ENCODE measurements around the gene PHC2.
A peak's percentile ranks its signal among the peaks of the same experiment; 100 is the strongest.
"Not testable (repeated sequence)": the region's sequence is repeated elsewhere in the genome, so short reads cannot be mapped to it uniquely, and the experiment has no call there.

PHC2 gene

DNA sequence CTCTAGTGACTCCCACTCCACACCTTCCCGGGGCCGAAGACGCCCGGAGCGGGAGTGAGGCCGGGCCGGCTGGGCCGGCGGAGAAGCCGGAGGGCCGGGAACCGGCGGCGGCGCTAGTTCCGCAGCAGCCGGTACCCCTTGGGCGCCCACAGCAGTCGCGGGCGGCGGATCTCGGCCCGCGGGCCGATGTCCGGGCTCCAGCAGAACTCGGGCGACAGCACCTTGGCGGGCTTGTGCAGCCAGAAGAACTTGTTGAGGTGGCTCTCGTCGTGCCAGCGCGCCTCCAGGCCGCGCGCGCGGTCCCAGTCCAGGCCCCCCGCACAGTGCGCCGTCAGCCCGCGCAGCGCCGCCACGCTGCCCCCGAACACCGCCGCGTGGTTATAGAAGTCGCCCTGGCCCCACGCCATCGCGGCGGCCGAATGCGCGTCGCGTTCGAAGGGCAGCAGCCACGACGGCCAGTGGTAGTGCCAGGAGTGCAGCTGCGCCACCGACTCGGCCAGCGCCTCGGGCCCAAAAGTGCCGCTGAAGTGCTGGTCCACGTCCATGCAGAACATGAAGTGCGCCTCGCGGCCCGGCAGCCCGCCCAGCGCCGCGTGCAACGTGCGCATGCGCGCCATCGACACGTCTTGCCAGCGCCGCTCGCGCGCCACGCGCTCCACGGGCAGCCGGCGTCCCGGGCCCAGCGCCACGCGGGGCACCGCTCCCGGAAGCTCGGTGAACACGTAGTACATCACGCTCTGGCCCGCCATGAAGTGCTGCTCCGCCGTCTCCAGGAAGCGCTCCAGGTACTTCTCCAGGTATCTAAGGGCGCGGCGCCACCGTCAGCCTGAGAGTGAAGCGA lies 124.0 kb downstream of the PHC2 start:
- H3K27ac ChIP-seq = no peak overlapping the region
- H3K4me3 ChIP-seq = peak overlapping the region in 5 of 7 experiments; percentile 8 to 24 (median 20)

DNA sequence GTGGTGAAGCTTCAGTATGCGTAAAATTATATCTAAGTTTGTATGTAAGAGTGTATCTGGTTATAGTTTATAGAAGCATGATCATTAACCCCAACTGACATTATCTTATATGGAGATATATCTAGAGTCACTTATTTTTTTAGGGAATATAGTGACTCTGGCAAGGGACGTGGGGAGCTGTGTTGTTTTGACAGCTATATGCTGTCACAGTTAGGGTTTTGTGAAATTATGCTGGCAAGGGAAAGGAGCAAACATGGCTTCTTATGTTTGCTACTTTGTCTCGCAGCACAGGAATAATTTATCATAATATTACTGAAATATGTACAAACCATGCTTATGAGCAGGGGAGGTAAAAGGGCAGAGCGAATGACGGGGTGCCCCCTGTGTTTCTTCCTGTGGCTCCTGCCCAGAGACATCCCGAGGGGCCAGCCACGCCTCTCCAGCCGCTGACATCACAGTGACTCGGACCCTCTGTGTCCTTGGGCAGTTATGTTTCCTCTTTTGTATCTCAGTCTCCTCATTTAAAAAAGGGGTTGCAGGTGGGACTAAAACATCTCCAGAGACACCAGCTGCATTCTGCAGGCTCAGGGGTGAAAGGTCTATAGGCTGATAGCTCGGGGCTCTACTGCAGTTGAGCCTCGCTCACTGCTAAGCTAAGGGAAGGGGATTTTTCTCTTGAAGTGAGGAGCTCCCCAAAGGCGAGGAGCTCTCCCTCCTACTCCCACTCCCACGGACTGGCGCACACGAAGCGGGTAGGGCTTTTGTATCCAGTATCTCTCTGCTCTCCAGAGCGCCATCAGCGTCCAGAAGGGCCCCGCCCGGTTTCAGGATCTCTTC lies 124.9 kb downstream of the PHC2 start:
- Histone ChIP-seq H3K4me3 (peak overlapping the region in 4 of 7 experiments; percentile 14 to 24 (median 20)), H3K27ac (no peak overlapping the region)

DNA sequence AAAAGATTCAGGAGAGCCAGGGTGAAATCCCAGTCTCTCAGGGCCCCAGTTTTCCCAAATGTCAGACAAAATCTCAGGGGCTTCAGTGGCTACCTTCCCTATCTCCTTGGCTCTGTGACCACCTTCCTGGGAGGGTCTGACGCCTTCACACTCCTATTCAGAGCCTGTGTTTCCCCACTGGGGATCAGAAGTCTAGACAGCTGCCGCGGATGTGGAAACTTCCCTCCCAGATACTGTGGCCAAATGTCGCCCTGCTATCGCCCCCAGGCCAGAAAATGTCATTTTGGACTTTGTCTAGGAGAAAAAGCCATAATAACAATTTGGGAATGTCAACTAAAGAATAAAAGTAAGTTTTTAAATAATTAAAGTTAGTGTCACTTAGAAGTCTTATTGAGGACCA lies 125.9 kb downstream of the PHC2 start:
- no peak overlapping the region for H3K27ac ChIP-seq
- H3K4me3 ChIP-seq = no peak overlapping the region

DNA sequence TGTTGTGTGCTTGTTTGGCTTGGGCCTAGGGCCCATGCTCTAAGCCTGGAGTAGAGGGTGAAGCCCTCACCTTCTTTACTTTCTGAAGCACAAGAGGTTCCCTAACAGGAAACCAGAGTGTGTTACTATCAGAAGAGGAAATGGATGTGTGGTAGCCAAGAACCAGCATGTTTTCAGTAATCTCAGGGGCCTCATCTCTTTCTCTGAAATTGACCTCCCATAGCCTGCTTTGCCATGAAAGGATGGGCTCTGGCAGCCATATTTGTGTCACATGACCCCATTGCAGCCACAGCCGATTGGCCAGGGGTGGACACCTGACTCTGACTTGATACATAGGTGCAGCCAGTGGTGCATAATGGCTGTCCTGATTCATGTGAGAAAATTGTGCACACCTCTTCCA lies 128.6 kb downstream of the PHC2 start:
- peak overlapping the region in 1 of 21 experiments; percentile 9 for H3K27ac ChIP-seq
- no peak overlapping the region for H3K4me3 ChIP-seq

DNA sequence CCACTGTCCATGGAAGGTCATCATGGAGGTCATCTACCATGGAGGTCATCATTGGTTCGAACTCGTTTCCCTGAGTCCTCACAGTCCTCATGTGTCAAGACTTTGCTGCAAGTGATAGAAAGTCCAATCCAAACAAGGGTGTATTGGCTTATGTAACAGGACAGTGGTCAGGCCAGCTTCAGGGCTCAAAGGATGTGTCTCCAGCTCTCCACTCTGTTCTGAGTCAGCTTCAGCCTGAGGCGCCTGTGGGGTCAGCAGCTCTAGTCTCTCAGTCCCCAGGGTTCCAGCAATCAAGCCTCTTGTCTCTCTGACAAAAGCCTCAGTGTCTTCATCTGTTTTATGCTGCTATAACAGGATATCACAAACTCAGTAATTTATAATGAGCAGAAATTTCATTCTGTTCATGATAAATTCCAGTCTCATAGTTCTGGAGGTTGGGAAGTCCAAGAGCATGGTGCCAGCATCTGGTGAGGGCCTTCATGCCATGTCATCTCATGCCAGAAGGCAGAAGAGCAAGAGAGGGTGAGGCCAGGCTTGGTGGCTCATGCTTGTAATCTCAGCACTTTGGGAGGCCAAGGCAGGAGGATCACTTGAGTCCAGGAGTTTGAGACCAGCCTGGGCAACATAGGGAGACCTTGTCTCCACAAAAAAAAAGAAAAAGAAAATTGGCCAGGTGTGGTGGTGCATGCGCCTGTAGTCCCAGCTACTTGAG lies 129.5 kb downstream of the PHC2 start:
- H3K27ac ChIP-seq = peak overlapping the region in 2 of 21 experiments; percentile 17 to 56
- H3K4me3 ChIP-seq = no peak overlapping the region

DNA sequence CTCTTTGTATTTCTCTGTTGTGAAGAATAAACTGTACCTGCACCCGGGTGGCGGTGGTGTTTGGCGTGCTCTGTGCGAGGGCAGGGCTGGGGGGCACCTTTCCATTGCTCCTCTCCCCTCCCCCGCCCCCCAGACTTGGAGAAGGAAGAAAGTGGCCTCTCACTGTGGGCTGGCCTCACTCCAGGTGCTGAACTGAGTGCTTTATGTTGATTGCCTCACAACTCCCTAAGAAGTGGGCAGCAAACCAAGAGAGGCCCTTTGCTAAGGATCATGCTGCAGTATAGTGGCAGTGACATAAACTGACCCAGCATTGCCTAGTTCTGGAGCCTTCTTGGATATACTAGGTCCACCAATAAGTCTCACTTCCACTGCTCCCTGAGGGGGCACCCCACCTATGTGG lies 130.2 kb downstream of the PHC2 start:
- Histone ChIP-seq H3K4me3 (no peak overlapping the region), H3K27ac (peak overlapping the region in 3 of 21 experiments; percentile 11 to 56 (median 14))

DNA sequence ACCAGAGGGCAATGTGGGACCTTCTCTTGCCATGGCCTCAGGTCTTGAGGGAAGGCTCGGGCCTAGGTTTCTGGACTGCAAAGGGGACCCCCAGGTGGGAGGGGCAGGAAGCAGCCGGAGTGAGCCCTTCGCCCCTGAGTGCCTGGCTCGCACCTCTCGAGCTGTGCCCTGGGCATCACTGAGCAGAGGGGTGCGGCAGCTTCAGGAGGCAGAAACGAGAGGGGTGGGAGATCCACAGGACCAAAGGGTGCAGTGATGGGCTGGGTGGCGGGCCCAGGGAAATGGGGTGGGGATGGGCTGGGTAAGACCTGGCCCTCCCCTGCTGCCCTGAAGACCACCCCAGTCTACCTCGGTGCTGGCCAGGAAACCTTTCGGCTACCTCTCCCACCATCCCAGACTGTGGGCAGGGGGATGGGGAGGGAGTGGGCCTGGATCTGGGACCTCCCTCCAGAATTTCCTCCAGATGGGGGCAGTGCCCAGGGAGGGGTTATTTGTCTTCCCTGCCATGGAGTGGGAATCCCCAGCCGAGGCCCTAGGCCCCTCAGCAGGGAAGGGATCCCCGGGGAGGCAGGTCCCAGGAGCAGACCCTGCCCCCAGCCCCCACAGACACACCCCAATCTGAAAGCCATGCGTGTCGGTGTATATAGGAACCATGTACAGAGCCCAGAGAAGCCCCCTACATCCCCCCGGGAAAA lies 131.3 kb downstream of the PHC2 start:
- H3K27ac ChIP-seq = peak overlapping the region in 4 of 21 experiments; percentile 1 to 55 (median 26)
- no peak overlapping the region for H3K4me3 ChIP-seq

DNA sequence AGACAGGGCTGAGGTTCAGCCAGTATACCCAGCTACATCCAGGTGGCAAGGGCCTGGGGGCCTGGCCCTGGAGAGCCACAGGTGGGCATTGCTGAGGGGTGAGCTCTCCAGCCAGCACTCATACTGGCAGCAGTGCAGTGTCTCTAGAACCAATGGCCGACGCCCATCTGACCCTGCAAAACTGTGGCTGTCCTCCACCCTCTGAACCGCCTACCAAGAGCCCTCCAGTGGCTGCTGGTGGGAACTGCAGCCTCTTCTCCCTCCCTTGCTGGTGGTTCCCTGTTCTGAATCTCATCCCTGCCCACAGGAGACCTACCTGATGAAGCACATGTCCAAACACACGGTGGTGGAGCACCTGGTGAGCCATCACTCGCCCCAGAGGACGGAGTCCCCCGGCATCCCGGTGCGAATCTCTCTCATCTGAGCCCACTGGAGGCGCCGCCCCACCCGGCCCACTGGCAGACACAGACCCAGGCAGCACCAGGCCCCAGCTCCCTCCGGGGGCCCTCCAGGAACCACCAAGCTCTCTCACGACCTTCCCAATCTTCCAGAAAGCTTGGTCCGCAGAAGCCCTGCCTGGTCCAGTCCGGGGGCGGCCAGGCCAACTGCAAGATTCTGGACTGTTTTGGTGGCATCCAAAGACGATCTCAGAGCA lies 132.1 kb downstream of the PHC2 start:
- H3K27ac ChIP-seq = peak overlapping the region in 2 of 21 experiments; percentile 6 to 19

DNA sequence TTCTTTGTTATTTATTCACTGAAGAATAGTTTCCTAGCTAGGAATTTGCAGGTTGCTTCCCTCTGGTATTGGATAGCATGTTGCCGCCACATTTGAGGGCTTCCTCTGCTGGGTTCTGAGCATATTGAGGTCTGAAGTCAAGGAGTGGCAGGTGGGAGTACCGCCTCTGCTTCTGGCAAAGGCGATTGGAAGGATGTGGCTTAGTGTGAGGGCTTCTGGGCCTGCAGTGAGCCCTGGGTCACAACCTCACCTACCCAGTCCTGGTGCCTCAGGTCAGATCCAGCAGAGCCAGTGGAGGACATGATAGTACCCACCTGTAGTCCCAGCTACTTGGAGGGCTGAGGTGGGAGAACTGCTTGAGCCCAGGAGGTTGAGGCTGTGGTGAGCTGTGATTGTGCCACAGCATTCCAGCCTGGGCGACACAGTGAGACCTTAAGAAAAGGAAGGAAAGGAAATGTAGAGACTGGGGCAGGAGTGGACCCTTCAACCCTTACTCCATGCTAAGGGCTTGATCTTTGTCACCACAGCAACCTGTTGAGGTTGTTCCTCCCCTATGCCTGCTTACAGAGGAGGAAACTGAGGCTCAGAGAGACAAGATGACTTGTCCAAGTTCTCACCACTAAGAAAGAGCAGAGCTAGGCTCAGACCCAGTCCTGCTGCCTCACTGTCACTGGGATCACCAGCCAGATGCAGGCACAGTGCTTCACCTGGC lies 132.8 kb downstream of the PHC2 start:
- peak overlapping the region in 1 of 21 experiments; percentile 6 for H3K27ac ChIP-seq
- no peak overlapping the region for H3K4me3 ChIP-seq

More for the DNA sequence above, 132.1 kb downstream of the PHC2 start:
- H3K4me3 ChIP-seq = no peak overlapping the region

DNA sequence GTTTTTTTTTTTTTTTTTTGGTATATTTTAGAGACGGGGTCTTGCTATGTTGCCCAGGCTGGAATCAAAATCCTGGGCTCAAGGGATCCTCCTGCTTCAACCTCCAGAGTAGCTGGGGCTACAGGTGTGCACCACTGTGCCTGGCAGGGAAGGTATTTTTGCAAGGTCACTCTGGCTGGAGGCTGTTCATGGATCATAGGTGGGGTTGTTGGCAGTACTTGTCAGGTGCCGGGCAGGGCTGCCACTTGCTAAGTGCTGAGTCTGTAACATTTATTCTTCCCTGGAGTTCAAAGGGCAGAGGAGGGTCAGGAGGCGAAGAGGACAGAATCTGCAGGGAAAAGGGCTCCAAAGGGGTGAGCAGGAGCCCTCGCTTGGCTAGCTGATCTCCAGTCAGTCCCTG lies 134.1 kb downstream of the PHC2 start:
- Histone ChIP-seq H3K27ac (no peak overlapping the region), H3K4me3 (no peak overlapping the region)

DNA sequence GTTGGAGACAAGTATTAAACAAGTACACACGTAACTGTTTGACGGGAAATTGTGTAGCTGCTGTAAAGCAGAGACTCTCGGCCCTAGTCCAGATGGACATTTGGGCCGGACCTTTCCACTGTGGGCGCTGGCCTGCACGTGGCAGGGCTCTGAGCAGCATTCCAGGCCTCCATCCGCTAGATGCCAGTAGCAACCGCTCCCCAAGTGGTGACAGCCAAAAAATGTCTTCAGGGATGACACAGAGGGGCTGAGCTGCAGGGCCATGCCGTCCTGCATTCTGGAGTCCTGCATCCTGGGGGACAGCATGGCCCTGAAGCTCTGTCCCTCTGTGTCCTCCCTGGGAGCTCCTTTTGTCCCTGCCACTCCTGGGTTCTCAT lies 134.8 kb downstream of the PHC2 start:
- no peak overlapping the region for H3K4me3 ChIP-seq
- H3K27ac ChIP-seq = peak overlapping the region in 3 of 21 experiments; percentile 1 to 50 (median 10)

DNA sequence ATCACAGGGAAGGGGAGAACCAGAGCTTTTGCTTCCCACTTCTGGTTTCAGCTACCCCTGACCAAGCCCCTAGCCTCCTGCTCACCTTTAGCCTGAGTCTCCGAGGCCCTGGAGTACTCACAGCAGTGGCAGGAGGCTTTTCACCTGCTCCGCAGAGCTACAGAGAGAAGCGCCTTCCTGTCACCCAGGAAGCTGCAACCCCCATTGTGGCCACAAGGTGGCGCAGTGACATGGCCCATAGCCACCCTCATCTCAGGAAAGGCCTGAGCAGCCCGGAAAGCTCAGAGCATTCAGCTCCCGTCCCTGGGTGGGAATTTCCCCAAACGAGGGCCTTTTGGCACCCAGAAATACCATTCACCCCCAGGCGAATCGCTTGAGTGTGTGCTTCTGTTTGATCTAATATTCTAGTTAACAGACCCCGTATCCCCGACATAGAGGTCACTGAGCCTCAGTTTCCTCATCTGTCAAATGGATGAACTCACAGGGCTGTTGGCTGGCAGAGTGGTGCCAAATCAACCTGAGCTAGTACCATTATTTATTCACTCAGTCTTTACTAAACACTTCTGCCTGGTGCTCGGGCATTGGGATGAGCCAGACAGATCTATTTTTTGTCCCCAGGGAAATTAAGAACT lies 135.3 kb downstream of the PHC2 start:
- H3K27ac ChIP-seq = peak overlapping the region in 5 of 21 experiments; percentile 1 to 50 (median 17)

DNA sequence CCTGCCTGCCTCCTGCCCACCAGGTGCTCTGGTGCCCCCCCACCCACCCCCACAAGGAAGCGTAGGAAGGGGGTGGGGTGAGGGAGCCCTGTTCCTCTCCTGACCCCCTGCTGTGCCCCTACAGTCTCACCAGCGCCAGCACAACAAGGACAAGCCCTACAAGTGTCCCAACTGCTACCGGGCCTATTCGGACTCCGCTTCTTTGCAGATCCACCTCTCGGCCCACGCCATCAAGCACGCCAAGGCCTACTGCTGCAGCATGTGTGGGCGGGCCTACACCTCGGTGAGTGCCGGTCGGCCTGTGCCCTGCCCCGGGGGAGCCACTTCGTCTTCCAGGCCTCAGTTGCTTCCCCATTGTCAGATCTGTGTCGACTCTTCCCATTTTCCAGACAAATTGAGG lies 135.9 kb downstream of the PHC2 start:
- Histone ChIP-seq H3K27ac (peak overlapping the region in 4 of 21 experiments; percentile 1 to 50 (median 18)), H3K4me3 (no peak overlapping the region)

More for the DNA sequence above, 135.3 kb downstream of the PHC2 start:
- no peak overlapping the region for H3K4me3 ChIP-seq

DNA sequence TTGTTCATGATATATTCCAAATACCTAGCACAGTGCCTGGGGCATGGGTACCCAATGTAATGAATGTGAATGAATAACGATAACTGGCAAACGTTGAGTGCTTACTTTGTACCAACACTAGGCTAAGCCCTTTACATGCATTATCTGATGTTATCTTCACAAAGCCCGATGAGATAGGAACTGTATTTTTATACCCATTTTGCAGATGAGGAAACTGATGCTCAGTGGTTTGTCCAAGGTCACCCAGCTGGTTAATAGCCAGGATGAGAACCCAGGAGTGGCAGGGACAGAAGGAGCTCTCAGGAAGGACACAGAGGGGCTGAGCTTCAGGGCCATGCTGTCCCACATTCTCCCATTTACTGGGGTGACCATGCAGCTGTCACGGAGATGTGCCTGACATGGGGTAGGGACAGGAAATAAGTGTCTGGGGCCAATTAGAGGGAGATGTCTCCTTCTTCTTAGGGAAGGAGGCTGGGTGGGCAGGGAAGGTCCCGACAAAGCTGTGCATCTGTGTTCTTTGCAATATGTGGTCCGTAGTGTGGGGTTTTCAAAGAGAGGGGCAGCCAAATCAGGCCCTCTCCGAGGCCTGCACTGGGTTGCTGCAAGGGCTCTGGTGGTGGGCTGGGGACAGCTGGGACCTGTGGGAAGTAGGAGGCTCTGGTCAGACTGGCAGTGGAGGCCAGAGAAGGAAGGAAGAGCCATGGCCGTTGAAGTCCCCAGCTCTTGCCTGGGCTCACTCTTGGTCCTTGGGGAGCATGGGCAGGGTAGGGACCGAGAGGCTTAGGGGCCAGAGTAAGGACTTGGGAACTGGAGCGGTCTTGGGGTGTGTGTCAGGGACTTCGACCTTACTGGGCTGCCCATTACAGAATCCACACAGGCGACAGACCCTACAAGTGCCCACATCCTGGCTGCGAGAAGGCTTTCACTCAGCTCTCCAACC lies 136.6 kb downstream of the PHC2 start:
- H3K27ac ChIP-seq = peak overlapping the region in 3 of 21 experiments; percentile 1 to 50 (median 19)
- H3K4me3 ChIP-seq = no peak overlapping the region

DNA sequence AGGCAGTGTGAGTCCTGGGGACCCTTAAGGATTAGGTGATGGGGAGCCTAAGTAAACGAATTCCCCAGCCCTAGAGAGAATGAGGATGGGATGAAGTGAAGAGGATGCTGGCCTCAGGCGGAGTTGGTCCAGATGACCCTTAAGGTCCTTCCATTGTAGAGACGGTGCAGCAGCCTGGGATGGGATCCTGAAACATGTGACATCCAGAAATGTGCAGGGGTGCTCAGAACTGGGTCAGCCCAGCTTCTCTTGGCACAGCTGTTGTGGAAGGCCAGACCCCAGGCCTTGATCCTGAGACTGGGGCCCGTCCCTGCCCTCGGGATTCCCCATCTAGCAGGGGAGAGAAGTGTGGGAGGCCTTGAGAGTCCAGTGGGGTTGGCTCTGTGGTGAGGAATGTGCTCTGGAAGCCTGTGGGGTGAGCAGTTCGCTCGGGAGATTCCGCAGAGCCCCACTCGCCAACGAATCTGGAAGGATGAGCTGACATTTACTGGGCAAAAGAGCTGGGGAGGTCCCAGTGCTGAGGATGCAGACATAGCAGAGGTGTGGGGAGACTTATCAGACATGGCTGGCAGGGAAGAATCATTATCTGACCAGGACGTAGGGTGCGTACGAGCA lies 138.1 kb downstream of the PHC2 start:
- peak overlapping the region in 4 of 21 experiments; percentile 23 to 59 (median 40) for H3K27ac ChIP-seq

DNA sequence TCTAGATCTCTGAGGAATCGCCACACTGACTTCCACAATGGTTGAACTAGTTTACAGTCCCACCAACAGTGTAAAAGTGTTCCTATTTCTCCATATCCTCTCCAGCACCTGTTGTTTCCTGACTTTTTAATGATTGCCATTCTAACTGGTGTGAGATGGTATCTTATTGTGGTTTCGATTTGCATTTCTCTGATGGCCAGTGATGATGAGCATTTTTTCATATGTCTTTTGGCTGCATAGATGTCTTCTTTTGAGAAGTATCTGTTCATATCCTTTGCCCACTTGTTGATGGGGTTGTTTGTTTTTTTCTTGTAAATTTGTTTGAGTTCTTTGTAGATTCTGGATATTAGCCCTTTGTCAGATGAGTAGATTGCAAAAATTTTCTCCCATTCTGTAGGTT lies 140.3 kb downstream of the PHC2 start:
- H3K27ac ChIP-seq, H3K4me3 ChIP-seq: not testable (repeated sequence)

More for the DNA sequence above, 138.1 kb downstream of the PHC2 start:
- H3K4me3 ChIP-seq = no peak overlapping the region

Data from skin epidermis (tissue), 12 donors.